CD4-positive, alpha-beta T cell treated with Interleukin-21 for 1 hour (primary cell): Measurements from ENCODE around the gene PDK4.
"Not testable (repeated sequence)": the region's sequence is repeated elsewhere in the genome, so short reads cannot be mapped to it uniquely, and the experiment has no call there.

ENCODE experiments used
- DNase-seq: peaks from one replicate; pipeline ENCODE4 v3.0.0-alpha.2; 2020

The PDK4 gene

GRCh38 chr7:95558864-95559263 lies 37.5 kb downstream of the PDK4 start:
- DNase-seq: no peak

GRCh38 chr7:95556777-95557176 lies 39.5 kb downstream of the PDK4 start:
- no peak for DNase-seq

- no peak for DNase-seq
Measured at GRCh38 chr7:95553939-95554338, 42.4 kb downstream of the PDK4 start.

GRCh38 chr7:95552010-95552926 lies 44.0 kb downstream of the PDK4 start:
- not testable (repeated sequence) for DNase-seq

GRCh38 chr7:95550546-95550945 lies 45.8 kb downstream of the PDK4 start:
- DNase-seq: no peak

DNA sequence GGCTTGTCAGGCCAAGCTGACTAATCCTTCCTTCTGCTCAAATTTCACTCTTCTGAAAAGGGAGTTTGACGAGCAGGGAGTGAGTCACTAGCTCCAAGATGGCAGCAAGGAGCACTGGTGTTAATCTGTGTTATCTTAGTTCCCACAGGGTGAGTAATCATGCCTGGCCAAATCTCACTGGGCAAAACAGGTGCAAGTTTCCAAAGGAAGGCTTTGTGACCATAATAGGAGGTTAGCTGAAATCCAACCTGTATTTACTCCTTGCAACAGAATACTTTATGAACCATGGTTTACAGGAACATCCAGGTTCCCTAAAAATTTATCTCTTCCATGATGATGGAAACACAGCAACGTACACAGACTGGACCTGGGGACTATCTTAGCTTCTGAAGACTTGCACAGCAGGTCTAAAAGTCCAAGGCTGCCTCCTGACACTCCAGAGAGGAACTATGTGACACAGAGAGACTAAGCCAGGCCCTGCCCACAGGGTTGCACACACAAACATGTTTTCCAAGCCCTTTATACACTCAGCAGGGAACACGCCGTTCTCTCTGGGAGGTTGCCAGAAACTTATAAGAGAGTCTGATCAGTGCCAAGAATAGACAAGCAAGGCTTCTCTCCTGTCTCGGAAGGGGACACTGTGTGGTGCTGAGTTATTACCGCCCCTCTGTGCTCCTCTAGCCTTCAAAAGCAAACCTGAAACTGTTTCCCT lies 46.3 kb downstream of the PDK4 start:
- DNase-seq: no peak

GRCh38 chr7:95547361-95548348 lies 48.7 kb downstream of the PDK4 start:
- no peak for DNase-seq

DNA sequence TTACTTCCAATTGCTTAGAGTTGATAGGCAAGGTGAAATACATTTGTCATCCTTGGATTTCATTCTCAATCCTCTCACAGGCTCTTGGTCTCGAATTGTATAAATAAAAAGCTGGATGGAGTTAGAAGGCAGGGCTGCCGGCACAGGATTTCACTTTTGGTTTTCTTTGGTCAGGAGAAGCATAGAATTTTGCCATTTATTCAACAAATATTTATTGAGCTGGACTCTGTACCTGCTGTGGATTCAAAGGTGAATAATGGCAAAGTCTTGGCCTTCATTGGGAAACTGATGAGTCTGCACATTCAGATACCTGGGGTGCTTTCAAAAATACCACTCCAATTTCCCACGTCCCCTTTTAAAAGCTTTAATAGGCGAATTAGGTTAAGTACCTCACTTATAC lies 49.7 kb downstream of the PDK4 start:
- DNase-seq: no peak

DNA sequence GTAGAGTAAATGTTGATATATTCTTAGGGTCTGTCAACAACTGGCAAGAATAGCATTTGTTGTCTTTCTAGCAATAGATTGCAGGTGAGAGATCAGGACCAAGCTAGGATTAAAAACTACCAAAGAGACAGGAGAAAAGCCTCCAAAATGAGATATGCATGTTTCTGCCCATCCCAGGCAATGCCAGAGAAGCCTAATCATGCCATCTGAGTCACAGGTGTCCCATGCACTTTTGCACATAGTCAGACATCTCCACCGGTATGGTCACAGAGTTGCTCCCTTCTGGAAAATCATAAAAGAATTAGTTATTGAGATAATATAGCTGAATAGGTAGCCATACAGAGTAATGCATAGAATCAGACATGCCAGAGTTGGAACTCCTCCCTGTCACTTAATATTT lies 50.6 kb downstream of the PDK4 start:
- DNase-seq: no peak

GRCh38 chr7:95545007-95545615 lies 51.2 kb downstream of the PDK4 start:
- no peak for DNase-seq

DNA sequence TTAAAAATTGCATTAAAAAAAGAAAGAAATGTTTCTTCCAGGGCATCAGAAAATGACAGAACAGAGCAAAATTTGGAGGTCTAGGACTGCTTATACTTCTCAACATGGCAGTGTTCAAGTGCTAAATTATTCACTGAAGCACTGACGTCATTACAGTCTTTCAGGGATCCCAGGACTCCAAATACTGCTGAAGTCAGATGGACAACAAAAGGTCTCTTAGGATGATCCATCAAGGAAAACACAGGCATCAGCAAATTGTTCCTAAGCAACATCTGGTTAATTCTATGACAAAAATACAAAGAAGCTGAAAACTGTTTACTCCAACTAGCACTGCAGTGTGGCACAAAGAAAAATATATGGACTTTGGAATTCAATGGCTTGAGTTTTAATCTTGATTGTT lies 52.1 kb downstream of the PDK4 start:
- DNase-seq: no peak

- no peak for DNase-seq
Measured at GRCh38 chr7:95543312-95543711, 53.0 kb downstream of the PDK4 start.

GRCh38 chr7:95540366-95540765 lies 56.0 kb downstream of the PDK4 start:
- DNase-seq: no peak

- no peak for DNase-seq
Measured at GRCh38 chr7:95539426-95539825, 56.9 kb downstream of the PDK4 start.

DNA sequence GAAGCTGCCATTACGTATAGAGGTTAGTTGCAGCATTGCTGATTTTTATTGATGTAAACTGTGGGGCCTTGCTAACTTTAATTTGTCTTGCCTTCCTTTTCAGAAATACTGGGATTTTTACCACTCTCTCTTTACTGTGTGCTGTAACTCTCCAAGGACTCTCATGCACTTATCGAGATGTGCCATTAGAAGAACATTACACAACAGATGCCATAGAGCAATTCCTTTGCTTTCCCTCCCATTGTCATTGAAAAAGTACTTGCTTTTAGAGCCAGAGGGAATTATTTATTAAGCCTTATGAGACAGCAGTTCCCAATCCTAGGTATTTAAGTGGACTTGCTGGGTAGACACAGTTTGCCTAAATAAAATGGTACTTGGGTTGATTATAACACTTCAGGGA lies 58.8 kb downstream of the PDK4 start:
- no peak for DNase-seq

DNA sequence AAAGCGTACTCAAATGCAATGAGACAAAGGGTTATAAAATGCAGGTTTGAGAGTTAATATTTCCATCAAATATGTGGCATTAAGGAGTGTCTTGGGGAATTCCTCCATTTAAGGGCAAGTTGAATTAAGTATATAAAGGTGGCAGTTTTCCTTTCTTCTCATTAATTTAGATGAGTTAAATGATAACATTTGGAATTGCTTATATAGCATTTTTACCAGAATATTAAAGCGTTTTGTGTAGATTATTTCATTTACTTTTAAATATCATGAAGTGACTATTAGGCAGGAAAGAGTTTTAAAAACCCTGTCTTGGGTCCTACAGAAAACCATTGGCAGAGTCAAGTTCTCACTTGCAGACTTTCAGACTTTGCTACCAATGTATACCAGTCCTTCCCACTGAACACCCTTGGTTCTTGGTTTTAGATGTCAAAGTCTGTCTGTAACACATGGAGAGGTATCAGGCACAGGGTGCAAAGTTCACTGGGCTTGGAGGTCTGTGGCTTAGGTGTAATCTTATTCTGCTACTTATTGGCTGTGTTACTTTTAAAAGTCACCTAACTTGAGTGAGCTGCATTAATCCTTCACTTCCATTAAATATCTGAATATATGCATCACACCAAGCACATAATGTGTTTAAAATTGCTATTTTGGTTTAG lies 59.5 kb downstream of the PDK4 start:
- no peak for DNase-seq

DNA sequence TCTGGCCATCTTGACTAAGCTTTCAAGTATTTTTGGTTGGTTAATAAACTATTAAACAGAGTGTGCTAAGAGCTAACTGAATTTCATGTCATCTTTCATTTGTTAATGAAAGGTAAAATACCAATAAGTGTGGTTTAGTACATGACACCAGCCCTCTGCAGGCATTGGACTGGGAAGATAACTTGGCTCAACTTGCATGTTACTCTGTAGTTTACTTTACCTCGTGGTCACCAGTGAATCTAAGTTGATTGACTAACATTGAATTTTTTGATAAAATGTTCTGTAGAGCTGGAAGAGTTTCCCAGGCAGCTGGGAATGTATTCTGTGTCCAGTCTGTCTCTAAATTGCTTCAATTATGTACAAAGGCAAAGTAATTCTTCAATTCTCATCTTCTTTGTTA lies 60.7 kb downstream of the PDK4 start:
- DNase-seq: no peak

DNA sequence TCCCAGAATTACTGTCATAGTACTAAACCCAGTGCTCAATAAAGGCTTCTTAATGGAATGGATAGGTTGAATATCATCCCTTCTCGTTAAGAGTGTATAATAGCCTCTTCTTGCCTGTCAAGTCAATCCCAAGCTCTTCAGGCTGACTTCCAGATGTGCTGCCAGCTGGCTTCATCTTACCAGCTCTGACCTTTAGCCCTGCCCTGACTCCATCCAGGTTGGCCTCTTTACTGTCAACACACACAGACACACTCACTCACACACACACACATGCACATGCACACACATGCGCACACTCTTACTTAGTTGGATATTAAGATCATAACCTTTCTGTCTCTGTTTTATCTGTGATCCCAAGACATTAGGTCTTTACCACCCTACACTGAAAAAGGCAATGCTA lies 61.5 kb downstream of the PDK4 start:
- no peak for DNase-seq
